Uterus (tissue), 4 donors: ENCODE data around the gene HCN2. TPM values are rescaled to one million over a fixed set of nuclear protein-coding genes. Genes with fewer than 3 reads are reported as not detected.
"Not testable (repeated sequence)": the region's sequence is repeated elsewhere in the genome, so short reads cannot be mapped to it uniquely, and the experiment has no call there.

Source experiments
- DNase-seq, 2 donors: peaks; one replicate each; pipeline ENCODE4 v3.0.0-alpha.2; 2019 to 2020
- H3K27ac ChIP-seq, 2 donors: fragments of 200-600 bp; sonication (generic); 1 replicate in 1 of 2; 2 replicates in 1 of 2; pipeline ENCODE4 v1.5.1; 2016 to 2018
- H3K27me3 ChIP-seq, 2 donors: fragments of 200-600 bp; sonication (generic); one replicate each; pipeline ENCODE4 v1.5.1; 2018 to 2019; ENCODE audit warnings: control low read depth in 1 of 2
- H3K36me3 ChIP-seq, 2 donors: fragments of 200-600 bp; sonication (generic); one replicate each; pipeline ENCODE4 v1.5.1; 2019; ENCODE audit warnings: control low read depth in 1 of 2
- H3K4me1 ChIP-seq, 2 donors: fragments of 200-600 bp; sonication (generic); one replicate each; pipeline ENCODE4 v1.5.1; 2018 to 2019; ENCODE audit warnings: control low read depth in 1 of 2
- H3K4me3 ChIP-seq, 2 donors: fragments of 200-600 bp; sonication (generic); 1 replicate in 1 of 2; 2 replicates in 1 of 2; pipeline ENCODE4 v1.5.1; 2018 to 2019; ENCODE audit warnings: mild to moderate bottlenecking in 1 of 2
- H3K9me3 ChIP-seq, 2 donors: fragments of 200-600 bp; sonication (generic); one replicate each; pipeline ENCODE4 v1.5.1; 2019; ENCODE audit warnings: control low read depth in 1 of 2
- POLR2A ChIP-seq, 2 donors: fragments of 450-650 bp; IDR thresholded peaks; one replicate each; pipeline ENCODE4 v1.6.1; 2016; ENCODE audit warnings: antibody characterized with exemption in 2 of 2, mild to moderate bottlenecking in 1 of 2, moderate library complexity in 1 of 2
- intact Hi-C: fragments of 100-400 bp; cut with DNase I; formaldehyde crosslinking; loops from one replicate; pipeline ENCODE4 v1.15.1; 2023; ENCODE audit warnings: low total_unique reads
- total RNA-seq, 4 donors: library from RNA; depleted of rRNA in 3 of 4; stranded (reverse); fragments of >200 nt in 3 of 4; gene quantifications; one replicate each; pipeline versions ENCODE4 v1.1.0 to v1.2.4, GENCODE V29; 2014 to 2023
- TF ChIP-seq, protein P1 (sequence below), 4 experiments: fragments of 200-600 bp in 2 of 4; fragments of 450-650 bp in 2 of 4; sonication (generic) in 2 of 4; IDR thresholded peaks; one replicate each; pipeline ENCODE4 v1.5.1; 2016 to 2019; ENCODE audit warnings: antibody characterized with exemption in 4 of 4, mild to moderate bottlenecking in 2 of 4, moderate library complexity in 1 of 4
- donor health status: DM: yes; HTN: yes; CAD: no.

HCN2 gene
- total RNA-seq, 4 donors from 2014 or later: 0.83 TPM; not detected in 3

DNA sequence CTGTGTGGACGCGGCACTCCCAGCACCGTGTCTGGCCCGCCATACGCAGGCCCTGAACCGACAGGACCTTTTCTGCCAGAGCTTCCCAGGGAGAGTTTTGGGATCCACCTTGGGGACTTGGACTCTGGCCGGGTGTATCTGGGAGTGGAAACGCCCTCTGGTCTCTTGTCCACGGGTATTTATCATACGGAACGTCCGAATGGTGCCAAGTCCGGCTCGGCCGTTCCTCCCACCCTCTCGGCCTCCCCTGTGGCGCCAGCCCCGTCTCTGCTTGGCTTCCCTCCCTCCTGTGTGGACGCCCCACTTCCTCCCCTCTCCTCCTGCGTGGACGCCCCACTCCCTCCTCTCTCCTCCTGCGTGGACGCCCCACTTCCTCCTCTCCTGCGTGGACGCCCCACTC is 12.1 kb downstream of the HCN2 start:
- Histone ChIP-seq H3K27ac (no peak overlapping the region), H3K4me3 (no peak overlapping the region), H3K36me3 (no peaks in the 10 kb centered on the region), H3K9me3 (no peaks in the 10 kb centered on the region), H3K27me3 (no peaks in the 10 kb centered on the region), H3K4me1 (no peaks in the 10 kb centered on the region)
- intact Hi-C loops: no loop called here
- no peak for DNase-seq
- TF ChIP-seq POLR2A (IDR thresholded peaks at IDR 0.05): no peak
- TF ChIP-seq, protein P1, sequence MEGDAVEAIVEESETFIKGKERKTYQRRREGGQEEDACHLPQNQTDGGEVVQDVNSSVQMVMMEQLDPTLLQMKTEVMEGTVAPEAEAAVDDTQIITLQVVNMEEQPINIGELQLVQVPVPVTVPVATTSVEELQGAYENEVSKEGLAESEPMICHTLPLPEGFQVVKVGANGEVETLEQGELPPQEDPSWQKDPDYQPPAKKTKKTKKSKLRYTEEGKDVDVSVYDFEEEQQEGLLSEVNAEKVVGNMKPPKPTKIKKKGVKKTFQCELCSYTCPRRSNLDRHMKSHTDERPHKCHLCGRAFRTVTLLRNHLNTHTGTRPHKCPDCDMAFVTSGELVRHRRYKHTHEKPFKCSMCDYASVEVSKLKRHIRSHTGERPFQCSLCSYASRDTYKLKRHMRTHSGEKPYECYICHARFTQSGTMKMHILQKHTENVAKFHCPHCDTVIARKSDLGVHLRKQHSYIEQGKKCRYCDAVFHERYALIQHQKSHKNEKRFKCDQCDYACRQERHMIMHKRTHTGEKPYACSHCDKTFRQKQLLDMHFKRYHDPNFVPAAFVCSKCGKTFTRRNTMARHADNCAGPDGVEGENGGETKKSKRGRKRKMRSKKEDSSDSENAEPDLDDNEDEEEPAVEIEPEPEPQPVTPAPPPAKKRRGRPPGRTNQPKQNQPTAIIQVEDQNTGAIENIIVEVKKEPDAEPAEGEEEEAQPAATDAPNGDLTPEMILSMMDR (IDR thresholded peaks at IDR 0.05): no peak

DNA sequence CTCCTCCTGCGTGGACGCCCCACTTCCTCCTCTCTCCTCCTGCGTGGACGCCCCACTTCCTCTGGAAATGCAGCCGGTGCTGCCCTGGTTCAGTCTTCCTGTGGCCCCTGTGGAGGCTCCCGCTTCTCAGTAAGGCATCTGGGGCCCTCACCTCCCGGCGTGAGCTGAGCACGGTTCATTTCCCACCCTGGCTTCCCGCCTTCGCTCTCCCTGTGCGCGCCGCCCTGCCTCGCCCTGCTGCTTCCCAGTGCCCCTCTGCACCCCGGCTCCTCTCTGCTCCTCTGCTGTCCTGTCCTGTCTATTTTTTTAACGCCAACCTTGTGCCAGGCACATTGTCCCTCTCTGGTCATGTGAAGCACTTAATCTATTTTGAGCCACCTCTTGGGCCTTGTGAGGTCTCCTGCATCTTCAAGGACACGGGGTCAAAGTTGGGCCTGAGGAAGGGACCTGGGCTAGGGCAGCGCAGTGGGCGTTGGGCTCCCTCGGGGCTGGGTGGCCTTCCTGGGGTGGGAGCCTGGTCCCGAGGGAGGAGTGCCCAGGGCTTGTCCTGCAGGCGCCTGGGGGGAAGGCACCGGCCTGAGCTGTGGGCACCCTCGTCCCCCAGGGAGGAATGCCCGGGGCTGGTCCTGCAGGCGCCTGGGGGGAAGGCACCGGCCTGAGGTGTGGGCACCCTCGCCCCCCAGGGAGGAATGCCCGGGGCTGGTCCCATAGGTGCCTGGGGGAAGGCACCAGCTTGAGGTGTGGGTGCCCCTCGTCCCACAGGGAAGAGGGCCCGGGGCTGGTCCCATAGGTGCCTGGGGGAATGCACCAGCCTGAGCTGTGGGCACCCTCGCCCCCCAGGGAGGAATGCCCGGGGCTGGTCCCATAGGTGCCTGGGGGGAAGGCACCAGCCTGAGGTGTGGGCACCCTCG is 13.0 kb downstream of the HCN2 start:
- intact Hi-C loops: no loop called here
- H3K27ac ChIP-seq: no peak overlapping the region
- no peak overlapping the region for H3K4me3 ChIP-seq
- H3K4me1 ChIP-seq: no peaks in the 10 kb centered on the region
- no peaks in the 10 kb centered on the region for H3K27me3 ChIP-seq
- no peaks in the 10 kb centered on the region for H3K9me3 ChIP-seq
- DNase-seq: no peak
- TF ChIP-seq, protein P1 (IDR thresholded peaks at IDR 0.05): no peak
- no peak for TF ChIP-seq POLR2A (IDR thresholded peaks at IDR 0.05)
- H3K36me3 ChIP-seq: no peaks in the 10 kb centered on the region

DNA sequence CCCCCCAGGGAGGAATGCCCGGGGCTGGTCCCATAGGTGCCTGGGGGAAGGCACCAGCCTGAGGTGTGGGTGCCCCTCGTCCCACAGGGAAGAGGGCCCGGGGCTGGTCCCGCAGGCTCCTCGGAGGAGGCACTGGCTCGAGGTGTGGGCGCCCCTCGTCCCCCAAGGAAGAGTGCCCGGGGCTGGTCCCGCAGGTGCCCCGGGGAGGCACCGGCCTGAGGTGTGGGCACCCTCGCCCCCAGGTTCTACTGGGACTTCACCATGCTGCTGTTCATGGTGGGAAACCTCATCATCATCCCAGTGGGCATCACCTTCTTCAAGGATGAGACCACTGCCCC is 13.6 kb downstream of the HCN2 start:
- H3K9me3 ChIP-seq, H3K4me3 ChIP-seq, H3K27me3 ChIP-seq, H3K4me1 ChIP-seq, DNase-seq, H3K36me3 ChIP-seq, intact Hi-C loops, H3K27ac ChIP-seq: not testable (repeated sequence)

DNA sequence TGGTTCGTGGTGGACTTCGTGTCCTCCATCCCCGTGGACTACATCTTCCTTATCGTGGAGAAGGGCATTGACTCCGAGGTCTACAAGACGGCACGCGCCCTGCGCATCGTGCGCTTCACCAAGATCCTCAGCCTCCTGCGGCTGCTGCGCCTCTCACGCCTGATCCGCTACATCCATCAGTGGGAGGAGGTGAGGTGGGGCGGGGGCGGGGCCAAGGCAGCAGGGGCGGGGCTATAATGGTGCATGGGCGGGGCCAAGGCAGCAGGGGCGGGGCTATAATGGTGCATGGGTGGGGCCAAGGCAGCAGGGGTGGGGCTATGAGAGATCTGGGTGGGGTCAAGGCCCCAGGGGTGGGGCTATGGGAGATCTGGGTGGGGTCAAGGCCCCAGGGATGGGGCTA is 14.1 kb downstream of the HCN2 start:
- H3K9me3 ChIP-seq, H3K27ac ChIP-seq, intact Hi-C loops, DNase-seq, H3K36me3 ChIP-seq, H3K27me3 ChIP-seq, H3K4me1 ChIP-seq, H3K4me3 ChIP-seq: not testable (repeated sequence)

DNA sequence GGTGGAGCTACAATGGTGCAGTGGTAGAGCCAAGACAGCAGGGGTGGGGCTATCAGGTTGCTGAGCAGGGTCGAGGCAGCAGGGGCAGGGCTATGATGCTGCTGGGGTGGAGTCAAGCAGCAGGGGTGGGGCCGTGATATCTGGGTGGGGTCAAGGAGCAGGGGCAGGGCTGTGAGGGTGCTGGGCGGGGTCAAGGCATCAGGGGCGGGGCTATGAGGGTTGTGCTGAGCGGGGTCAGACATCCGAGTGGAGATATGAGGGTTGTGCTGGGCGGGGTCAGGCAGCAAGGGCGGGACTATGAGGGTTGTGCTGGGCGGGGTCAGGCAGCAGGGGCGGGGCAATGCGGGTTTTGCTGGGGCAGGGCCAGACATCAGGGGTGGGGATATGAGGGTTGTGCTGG is 14.7 kb downstream of the HCN2 start:
- H3K27ac ChIP-seq: no peak overlapping the region
- intact Hi-C loops: no loop called here
- H3K4me3 ChIP-seq: no peak overlapping the region
- no peaks in the 10 kb centered on the region for H3K4me1 ChIP-seq
- H3K9me3 ChIP-seq: no peaks in the 10 kb centered on the region
- TF ChIP-seq POLR2A (IDR thresholded peaks at IDR 0.05): no peak
- no peak for DNase-seq
- H3K27me3 ChIP-seq: no peaks in the 10 kb centered on the region
- H3K36me3 ChIP-seq: no peaks in the 10 kb centered on the region

DNA sequence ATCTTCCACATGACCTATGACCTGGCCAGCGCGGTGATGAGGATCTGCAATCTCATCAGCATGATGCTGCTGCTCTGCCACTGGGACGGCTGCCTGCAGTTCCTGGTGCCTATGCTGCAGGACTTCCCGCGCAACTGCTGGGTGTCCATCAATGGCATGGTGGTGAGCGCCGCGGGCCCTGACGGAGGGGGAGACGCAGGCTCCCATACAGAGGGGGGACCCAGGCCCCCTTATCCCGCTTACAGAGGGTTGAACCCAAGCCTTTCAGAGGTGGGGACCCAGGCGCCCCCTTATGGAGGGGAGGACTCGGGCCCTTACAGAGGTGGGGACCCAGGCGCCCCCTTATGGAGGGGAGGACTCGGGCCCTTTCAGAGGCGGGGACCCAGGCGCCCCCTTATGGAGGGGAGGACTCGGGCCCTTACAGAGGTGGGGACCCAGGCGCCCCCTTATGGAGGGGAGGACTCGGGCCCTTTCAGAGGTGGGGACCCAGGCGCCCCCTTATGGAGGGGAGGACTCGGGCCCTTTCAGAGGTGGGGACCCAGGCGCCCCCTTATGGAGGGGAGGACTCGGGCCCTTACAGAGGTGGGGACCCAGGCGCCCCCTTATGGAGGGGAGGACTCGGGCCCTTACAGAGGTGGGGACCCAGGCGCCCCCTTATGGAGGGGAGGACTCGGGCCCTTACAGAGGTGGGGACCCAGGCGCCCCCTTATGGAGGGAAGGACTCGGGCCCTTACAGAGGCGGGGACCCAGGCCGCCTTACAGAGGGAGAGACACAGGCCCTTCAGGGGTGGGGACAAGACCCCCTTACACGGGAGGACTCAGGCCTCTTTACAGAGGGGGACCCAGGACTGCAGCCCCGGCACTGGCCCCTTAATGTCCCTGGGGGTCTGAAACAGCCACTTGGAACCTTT is 15.6 kb downstream of the HCN2 start:
- H3K4me3 ChIP-seq, intact Hi-C loops: not testable (repeated sequence)

More for the DNA sequence above, 15.6 kb downstream of the HCN2 start:
- H3K9me3 ChIP-seq, H3K27ac ChIP-seq, H3K27me3 ChIP-seq, DNase-seq, H3K36me3 ChIP-seq, H3K4me1 ChIP-seq: not testable (repeated sequence)
